LoVo (cell line): ENCODE measurements around the gene TFE3.
A peak's percentile ranks its signal among the peaks of the same experiment; 100 is the strongest.
"Not testable (repeated sequence)": the region's sequence is repeated elsewhere in the genome, so short reads cannot be mapped to it uniquely, and the experiment has no call there.

Experiments used
- DNase-seq: peaks from one replicate; pipeline ENCODE4 v3.0.0-alpha.2; 2016; ENCODE audit warnings: low spot score

Gene TFE3

GRCh38 chrX:49001521-49002090, 41.6 kb downstream of the TFE3 start:
- DNase-seq, result peak; percentile 1

DNA sequence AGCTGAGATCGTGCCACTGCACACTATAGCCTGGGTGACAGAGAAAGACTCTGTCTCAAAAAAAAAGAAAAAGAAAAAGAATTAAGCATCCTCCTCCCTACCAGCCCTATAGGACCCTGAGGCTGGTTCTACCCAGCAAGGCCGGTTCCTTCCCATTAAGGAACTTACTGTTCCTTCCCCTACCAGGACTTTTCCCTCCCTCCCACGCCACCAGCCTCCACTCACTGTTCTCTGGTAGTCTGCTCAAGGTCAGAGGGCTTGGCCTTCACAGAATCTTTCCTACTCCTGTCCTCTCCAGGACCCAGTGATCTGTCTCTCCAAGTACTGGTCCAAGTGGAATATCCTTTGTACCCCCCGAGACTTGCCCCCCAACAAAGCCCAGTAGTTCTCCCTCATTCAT, 42.5 kb downstream of the TFE3 start:
- no peak for DNase-seq

- no peak for DNase-seq
Observed at GRCh38 chrX:48999030-48999429, 44.1 kb downstream of the TFE3 start.

GRCh38 chrX:48998391-48998790, 44.8 kb downstream of the TFE3 start:
- no peak for DNase-seq

- DNase-seq, result no peak
Observed at GRCh38 chrX:48997865-48998264, 45.3 kb downstream of the TFE3 start.

DNA sequence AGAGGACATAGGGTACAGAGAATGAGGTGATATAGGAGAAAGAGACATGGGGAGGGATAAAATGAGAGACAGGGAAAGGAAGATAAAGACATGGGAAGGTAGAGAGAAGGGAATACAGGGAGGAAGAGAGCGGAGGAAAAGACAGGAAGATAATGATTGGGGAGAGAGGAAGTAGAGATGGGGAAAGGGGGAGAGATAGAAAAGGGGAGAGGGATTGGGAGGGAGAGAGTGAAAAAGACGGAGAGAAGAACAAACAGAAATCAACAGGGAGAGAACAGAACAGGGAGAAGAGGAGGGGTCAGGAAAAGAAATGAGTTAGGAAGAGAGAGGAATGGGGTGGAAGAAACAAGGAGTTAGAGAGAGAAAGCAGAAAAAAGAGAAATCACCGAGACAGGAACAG, 45.7 kb downstream of the TFE3 start:
- no peak for DNase-seq

DNA sequence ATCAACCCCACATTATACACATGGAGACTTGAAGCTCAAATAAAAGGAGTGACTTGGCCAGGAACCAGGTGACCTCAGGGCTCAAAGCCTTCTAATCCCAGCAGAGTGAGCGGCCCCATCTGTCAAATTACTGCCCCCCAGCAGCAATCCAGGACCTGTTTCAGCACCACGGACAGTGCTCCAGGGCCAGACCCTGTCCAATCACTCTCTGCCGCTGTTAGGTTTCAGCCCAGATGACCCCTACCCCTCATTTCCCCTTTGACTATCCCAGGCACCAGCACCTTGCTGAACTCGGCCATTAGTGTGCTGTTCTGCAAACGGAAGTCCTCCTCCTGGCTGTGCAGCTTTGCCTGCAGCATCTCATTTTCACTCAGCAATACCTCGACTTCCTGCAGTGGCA, 46.2 kb downstream of the TFE3 start:
- DNase-seq, result no peak

DNA sequence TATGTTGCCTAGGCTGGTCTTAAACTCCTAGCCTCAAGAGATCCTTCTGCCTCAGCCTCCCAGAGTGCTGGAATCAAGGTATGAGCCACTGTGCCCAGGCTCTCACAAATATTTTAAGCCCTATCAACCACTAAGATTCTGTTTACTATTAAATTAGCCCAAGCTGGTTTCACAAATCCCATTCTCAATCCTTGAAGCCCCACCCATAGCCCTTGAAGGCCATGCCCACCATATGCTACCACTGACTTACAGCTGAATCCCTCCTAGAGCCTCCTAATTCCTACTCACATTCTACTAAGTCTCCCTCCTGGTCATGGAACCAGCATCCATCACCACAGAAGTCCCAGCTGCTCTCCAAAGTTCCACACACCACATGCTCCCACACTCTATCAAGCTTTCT, 50.8 kb downstream of the TFE3 start:
- no peak for DNase-seq

DNA sequence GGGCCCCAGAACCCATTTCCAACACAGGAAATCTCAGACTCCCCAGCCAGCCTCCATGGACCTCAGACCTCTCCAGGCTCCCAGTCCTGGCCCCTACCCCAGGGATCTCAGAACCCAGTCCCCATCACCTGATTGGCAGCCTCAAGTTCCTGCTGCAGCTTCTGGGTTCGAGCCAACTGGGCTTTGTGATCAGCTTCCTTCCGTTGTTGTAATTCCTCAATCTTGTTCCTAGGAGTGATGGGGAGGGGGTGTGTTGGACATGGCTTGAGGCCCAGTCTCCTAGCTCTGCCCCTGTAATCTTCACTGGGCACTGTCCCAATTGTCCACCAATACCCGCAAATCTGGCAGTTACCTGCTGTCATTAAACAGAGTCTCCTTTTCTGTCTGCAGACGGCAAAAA, 53.7 kb downstream of the TFE3 start:
- DNase-seq, result no peak

GRCh38 chrX:48983896-48984295, 59.3 kb downstream of the TFE3 start:
- DNase-seq, result no peak

GRCh38 chrX:48983081-48983480, 60.1 kb downstream of the TFE3 start:
- no peak for DNase-seq

GRCh38 chrX:48981178-48981577, 62.0 kb downstream of the TFE3 start:
- DNase-seq, result no peak

GRCh38 chrX:48980341-48980740, 62.8 kb downstream of the TFE3 start:
- DNase-seq, result not testable (repeated sequence)
